Loucy (cell line): ENCODE results near the gene WWTR1.

Experiments used
- CTCF ChIP-seq: fragments of 200-600 bp; sonication (generic); conservative IDR thresholded peaks from 2 replicates; pipeline ENCODE4 v1.5.1; 2014; ENCODE audit warnings: mild to moderate bottlenecking, antibody characterized with exemption, low read length
- EZH2phosphoT487 ChIP-seq: fragments of 200-600 bp; IDR thresholded peaks from 2 replicates; pipeline ENCODE4 v1.6.1; 2018; ENCODE audit warnings: antibody characterized with exemption, mild to moderate bottlenecking, moderate library complexity, borderline replicate concordance

- TF ChIP-seq CTCF, result no peak
- no peak for TF ChIP-seq EZH2phosphoT487
These were observed 2.6 kb upstream of the WWTR1 start for GRCh38 chr3:149660462-149660861.
